Stimulated activated CD8-positive, alpha-beta memory T cell treated with anti-CD3 and anti-CD28 coated beads, Interleukin-12 subunit alpha, Interleukin-12 subunit beta, amount 100 ng/mL, for 24 hours (primary cell): ENCODE measurements around the gene TRERF1.

Experiments
- DNase-seq: peaks from one replicate; pipeline ENCODE4 v3.0.0-alpha.2; 2020; ENCODE audit errors: extremely low read depth

The TRERF1 gene

DNA sequence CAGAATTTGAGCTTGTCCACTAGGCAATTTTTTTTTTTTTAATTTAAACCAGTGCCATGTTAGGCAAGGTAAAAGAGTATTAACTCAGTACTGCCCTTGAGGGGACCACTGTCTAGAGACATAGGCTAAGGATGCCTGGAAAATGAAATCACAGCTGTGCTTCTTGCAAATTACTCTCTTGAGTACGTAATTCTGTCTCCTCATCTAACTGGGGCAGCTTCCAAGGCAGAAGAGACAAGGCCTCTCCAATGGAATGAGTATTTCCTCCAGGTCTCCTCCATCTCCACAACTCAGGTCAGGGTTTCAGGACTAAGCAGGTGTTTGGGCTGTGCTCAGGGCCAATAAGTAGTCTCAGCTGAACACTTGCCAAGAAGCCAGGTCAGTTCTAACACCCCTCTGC, 200.2 kb downstream of the TRERF1 start:
- no peak for DNase-seq

DNA sequence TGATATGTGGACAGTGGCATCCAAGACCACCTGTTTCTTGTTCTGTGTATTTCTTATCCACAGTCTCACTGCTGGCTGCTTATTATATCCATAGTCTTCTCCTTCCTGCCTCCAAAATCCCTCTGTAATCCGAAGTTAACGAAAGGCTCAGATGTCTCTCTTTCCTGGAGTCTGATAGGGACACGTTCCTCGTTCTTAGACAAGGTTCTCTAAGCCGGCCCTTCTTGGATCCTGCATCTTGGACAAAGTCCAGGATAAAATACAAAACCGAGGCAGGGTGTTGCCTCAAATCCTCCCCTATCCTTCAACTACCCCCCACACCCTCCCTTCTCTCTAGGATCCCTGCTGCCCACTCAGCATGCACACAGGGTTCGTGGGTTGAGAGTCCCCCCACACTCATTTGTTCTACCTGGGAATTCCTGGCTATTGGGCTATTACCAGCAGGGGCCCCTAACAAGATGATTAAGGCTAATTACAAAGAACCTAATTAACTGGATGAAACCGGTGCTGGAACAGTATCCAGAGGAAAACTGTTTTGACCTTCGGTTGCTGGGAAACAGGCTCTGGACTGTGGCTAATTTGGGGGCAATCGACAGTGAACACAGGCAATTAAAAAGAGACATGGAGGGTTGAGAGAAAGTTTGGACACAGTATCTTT, 201.3 kb downstream of the TRERF1 start:
- DNase-seq = no peak

DNA sequence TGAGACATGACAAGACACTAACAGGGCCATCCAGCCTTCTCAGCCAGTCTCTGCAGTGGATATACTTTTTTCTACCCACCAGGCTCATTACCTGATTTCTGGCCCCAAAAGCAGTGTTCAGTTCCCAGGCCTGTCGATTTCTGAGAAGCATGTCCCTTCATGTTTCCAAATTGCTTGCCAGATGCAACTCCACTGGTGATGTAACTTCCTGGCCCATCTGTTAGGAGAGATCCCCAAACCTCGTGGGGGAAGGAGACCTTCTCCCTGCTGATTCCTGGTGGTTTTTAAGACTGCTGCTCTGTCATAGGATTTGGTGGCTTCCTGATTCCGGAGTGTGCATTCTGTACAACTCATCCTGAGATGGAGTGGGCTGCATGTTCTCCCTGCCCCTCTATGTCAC, 202.4 kb downstream of the TRERF1 start:
- no peak for DNase-seq

DNA sequence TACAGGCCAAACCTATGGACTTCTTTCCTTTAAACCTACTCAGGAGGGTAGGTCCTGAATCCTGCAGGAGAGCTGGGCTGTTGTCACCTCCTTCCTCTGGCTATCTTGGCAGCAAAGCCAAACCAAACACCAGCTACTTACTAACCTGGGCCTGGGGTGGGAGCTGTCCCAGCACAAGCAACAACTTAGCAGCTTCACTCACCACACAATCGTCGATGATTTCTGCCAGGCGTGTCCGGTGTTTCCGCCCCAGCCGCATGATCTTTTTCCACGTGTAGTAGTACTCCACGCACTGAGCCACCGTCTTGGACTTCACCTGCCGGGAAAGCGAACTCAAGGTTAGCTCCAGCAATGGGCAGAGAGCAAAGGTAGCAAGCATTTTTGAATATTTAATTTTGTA, 208.7 kb downstream of the TRERF1 start:
- DNase-seq = no peak

DNA sequence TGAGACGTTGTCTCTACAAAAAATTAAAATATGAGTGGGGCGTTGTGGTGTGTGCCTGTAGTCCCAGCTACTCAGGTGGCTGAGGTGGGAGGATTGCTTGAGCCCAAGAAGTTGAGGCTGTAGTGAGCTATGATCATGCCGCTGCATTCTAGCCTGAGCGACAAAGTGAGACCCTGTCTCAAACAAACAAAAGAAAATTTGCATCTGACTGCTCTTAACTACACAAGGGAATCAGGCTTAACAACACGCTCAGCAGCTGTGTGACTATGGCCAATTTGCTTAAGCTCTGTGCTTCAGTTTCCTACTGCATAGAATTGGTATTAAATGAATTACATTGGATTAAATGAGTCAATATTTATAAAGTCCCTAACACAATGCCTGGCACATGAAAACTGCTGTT, 209.8 kb downstream of the TRERF1 start:
- DNase-seq = no peak

DNA sequence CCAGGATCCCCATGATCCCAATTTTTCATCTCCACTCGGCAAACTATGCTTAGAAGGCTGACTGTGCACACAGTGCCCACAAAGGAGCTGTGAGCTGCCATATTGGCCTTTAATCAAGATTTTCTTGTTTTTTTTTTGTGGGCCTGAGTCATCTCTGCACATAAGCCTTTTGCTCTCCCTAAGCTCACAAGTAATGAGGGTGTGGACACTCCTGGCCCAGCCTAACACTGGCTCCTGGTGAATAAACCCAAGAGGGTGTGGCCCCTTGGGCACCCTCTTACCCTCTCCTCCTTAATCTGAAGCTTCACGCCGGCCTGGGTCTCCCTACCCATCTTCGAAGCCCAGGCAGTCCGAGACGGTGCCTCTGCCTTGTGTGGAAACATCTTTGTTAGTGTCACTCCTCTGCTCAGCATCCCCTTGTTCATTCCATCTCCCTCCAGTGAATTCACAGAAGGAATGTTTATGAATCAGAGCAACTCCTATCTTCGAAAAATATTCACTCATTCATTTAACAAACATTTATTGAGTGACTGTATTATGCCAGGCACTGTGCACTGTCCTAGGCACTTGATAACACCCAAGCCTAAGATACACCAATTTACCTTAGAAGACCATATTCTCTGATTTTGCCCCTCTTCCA, 211.9 kb downstream of the TRERF1 start:
- no peak for DNase-seq

DNA sequence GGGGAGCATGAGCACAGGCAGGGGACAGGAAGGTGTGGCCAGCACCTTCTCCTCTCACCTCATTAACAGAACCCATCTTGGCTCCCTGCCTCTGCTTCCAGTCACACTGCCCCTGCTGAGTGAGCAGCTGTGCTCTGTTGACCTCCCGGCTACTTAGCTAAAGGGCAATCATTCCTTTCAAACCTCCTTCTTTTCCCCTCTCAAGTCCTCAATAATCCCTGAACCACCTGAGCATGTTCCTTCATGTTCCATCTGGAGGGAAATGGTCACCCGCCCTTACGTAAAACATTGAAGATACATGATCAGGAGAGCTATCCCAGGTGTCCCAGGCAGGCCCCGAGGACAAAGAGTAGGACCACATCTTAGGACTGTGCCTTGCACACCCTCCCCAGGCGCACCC, 212.4 kb downstream of the TRERF1 start:
- DNase-seq = no peak

DNA sequence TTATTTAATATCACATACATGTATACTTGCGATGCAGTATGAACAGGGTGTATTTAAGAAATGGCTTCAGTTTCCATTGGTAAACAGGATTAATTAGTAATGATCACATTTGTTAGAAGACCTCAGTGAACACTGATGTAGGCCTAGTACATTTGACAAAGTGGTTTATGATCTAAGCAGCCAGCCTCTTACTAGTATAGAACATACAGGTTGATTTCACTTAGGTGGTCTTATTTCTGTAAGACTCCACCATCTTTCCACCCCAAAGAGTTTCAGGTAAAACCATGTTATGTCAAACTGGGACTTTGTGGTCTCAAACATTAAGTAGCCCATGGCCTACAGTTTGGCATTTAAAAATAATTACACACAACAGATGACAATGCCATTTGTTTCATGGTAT, 213.9 kb downstream of the TRERF1 start:
- no peak for DNase-seq

DNA sequence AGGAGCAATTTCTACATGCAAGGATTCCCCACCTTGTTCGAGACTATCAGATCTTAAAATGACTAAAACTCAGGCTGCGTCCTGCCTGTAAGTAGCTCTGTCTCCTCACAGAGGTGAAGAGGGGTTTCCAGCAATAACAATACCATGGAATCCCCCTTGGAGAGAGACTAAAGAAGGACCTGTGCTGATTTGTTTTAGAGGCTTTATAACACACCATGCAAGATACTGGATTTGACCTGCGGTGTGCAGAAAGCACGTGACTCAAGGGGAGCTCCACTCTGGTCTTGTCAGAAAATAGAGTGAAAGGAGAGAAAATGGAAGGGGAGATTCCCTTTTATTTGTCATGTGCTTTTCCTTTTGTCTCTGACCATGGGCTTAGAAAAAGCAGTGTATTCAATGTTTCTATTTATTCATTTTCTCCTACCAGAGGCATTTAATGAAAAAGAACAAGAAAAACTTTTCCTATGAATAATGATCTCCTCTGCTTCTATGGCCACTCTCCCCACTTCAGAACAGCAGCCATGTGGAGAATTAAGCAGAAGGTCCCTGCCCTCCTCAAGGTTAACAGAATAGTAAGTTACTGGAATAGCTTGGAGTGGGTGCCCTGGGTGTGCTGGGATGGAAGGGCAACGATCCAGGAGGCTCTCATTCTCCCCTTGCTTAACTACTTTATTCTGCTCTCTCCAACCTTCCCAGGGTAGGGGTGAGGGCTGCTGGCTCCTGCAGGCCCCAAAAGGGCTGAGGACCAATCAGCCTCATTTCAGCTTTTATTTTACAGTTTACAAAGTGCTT, 214.8 kb downstream of the TRERF1 start:
- no peak for DNase-seq

DNA sequence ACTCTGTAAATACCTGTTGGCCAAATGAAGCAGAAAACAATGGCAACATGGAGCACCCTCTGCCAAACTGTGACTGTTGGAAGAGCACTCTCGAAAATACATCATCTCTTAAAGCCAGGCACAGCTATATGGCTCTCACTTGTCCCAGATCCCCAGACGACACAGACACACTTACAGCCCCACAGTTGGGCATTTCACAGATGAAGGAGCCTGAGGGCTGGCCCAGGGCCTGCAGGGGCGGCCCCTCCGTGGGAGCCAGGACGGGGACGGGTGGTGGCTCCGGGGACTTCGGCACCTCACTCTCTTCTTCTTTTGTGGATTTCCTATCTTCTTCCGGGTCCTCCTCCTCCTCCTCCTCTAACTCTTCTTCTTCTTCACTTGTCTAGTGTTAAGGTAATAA, 215.7 kb downstream of the TRERF1 start:
- no peak for DNase-seq

DNA sequence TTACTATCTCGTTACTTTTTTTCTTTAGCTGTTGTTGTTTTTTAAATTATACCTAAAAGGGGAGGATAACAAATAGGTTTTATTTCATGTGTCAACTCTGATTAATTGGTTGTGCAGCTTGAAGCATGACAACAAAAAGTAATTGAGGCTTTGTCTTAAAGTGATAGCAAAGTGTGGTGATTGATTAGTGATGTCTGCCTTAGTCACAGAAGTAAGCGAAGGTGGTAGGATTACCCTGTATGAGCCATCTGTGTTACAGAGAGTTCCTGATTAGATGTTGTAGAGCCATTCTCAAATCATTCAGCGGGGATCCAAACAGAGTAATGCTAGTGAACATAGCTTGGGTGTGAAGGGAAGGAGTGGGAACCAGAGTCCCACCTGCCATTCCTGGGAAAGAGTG, 219.7 kb downstream of the TRERF1 start:
- DNase-seq = no peak

DNA sequence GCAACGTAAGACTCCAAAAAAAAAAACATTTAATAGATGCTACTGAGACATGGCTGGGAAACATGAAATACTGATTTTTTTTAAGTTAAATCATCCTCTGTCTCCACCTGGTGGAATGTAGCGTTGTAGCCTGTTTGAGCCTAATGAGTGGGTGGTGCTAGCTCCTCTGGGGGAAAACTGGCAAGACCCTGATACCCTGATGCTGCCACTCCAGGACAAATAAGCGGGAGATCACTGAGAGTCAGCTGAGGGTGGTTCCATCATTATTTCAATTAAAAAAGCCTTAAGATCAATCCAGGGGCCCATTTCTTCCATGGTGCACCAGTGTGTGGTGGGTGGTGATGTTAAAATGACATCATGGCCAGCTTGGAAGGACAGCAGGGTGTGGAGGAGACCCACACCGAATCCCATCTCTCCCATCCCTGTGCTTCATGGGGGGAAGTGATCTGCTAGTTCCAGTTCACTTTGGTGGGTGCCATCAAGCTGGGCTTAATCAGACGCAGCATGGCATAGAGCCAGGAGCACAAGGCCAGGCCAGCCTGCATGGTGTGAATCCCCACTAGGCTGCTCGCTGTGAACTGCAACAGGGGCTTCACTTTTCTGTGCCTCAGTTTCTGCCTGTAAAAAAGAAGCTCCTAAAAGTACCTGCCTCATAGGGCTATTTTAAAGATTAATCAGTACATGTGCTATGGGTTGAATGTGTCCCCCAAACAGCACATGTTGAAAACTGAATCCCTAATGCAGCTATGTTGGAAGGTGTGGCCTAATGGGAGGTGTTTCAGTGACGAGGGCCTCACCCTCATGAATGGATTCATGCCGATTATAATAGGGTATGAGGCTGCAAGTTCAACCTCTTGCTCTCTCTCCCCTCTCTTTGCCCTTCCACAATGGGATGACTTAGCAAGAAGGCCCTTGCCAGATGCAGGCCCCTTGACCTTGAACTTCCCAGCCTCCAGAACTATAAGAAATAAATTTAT, 221.1 kb downstream of the TRERF1 start:
- no peak for DNase-seq

DNA sequence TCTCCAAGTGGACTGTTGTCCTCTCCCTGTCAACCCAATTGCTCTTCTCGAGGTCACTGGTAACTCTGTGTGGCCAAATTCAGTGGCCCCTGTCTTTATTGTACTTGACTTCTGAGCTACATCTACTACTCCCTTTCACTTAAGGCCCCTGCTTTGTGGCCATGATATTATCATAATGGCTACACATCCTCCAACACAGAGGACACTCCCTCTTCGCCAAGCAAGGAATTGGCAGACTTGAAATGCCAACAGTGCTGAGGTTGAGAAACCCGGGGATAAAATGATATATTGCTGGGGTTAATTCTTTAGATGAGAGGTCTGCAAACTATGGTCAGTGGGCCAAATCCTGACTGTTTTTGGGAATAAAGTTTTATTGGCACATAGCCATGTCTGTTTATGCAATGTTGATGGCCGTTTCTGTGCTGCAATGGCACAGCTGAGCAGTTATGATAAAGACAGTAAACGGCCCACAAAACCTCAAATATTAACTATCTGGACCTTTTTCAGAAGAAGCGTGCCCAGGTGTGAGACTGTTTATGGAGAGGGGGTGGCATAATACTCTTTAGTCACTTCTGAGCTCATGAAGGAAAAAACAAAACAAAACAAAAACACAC, 222.1 kb downstream of the TRERF1 start:
- DNase-seq = no peak

DNA sequence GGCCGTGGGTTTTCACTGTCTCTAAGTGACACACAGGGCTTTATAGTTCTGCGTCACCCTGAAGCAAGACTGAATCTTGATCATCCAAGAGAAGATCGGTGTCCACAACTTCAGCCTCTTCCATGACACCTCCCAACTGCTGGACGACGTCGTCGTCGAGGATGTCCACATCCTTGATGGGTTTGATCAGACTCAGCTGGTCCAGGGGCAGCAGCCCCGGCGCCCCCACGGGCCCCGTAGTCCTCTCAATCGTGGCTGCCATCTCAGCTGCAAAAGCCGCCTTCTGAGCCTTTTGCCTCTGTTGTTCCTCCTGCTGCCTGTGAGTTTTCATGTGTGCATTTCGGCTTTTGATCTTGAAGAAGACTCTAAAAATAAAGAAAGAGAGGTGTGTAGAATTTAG, 223.4 kb downstream of the TRERF1 start:
- DNase-seq = no peak

DNA sequence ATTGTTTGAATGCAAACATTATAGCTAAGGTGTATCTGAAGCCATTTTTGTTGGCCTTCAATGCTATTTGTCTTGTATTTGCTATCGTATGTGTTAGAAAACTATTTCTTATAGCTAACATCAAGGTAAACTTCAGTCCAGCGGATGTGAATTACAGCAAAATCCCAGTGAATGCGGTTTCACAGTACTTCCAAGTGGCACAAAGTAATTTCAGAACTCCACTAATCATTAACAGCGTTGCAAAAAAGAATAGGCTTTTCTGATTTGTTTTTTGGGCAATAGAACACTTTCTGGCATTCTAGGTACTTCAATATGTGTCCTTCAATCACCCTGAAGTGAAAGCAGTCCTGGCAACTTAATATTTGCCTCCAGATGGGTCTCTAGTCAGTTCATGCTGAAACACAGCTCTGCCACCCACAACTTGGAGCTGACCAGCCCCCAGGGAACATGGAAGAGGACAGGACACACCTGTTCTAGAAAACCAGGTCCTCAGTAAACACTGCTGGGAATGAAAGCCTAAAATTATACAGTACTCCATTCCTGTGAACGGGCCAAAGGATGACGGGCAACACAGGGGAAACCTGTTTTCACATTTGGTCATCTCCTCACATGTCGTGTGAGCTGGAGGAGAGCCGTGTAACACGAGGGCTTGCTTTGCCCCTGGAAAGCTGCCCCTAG, 224.4 kb downstream of the TRERF1 start:
- DNase-seq = no peak

DNA sequence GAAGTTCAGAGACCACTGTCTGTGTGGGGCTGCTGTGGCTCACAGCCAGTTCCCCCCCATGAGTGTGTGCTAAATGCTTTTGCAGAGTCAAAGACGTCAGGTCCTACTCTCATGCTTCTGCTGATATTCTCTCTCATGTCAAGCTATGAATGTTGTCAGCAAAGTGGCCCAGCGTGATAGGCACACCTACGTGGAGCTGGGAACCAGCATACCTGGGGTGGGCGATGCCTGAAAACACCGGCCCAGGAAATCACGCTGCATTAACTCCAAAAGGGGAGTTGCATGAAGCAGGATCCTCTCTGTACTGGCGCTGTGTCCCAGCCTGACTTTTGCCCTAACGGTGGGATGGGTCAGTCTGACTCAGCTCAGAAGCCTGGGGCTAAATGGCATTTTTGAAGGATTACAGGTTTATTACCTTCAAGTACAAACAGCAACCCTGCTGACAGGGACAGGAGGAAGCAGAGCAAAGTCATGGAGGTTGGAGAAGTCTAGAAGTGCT, 225.0 kb downstream of the TRERF1 start:
- no peak for DNase-seq

DNA sequence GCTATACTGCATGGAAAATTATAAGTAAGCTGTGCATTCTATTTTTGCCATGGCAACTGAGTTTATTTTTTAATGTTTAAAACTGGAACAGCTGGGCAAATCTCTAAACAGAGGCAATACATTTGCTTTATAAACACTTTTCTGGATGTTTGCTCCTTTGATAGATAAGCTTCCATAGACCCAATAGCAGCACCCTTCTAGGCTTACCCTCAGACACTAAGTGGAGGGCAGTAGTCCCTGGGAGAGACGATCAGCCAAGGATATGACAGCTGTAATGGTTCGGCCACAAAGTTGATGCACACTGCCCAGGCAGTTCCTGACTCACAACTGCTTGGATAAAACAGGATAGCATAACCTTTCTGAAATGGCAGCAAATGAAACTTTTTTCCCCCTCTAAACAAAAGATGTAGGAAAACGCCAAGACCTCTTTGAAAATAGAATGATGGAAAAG, 225.5 kb downstream of the TRERF1 start:
- no peak for DNase-seq

DNA sequence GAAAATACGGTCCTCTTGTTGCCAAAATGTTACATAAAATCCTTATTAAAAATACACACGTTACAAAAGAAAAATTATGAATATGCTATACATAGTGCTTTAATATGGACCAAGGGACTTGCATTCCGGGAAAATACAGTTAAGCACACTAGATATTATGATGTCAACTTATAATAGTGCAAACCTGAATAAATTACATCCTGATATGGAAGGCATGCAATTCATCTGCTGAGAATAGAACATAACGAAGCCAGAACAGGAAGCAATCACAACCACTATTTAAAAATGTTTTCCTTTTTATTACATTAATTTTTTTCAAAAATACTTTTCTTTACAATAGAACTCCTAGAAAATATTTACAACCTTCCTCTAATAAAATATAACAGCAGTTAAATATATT, 226.3 kb downstream of the TRERF1 start:
- DNase-seq = no peak

DNA sequence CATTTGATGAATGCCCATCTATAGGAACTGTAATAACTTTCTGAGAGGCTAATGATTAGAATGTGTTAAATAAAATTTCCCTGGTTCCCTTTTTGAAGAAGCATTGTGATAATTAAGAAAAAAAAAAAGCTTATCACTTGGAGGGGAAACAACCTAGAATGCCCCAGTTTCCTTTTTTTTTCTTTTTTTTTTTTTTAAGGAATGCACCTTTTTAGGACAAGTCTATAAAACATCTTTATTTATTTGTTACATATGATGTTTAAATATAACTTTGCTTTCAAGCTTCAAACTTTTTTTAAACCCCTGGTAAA, 226.7 kb downstream of the TRERF1 start:
- no peak for DNase-seq

DNA sequence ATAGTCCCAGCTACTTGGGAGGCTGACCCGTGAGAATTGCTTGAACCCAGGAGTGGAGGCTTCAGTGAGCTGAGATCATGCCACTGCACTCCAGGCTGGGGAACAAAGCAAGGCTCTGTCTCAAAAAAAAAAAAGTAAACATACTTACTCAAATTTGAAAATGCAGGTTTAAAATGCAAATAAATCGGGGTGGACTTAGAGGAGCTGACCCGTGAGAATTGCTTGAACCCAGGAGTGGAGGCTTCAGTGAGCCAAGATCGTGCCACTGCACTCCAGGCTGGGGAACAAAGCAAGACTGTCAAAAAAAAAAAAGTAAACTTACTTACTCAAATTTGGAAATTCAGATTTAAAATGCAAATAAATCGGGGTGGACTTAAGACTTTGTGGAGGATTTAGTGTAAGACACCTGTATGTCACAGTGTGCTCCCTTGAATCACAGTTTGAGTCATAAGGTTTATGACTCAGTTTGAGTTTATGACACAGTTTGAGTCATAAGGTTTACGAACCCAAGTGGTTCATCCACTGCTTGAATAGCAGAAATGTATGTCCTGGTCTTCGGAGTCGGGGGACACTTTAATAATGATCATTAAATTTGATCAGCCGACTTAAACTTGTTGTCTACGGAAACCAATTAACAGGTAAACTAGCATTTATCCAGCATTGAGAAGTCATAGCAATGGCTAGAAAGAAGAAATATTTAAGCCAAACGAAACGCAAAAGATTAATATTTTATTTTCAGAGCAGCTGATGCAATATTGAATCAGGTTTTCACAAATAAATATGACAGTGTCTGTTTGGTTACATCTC, 227.3 kb downstream of the TRERF1 start:
- DNase-seq = no peak
